GM19193 (cell line): Measurements from ENCODE around the gene EZH1.
A peak's percentile ranks its signal among the peaks of the same experiment; 100 is the strongest.

ENCODE experiments used
- POLR2A ChIP-seq: IDR thresholded peaks from 4 replicates; pipeline ENCODE4 v1.6.1; 2011; ENCODE audit not compliant: insufficient read depth, insufficient read length; ENCODE audit errors: extremely low read depth

EZH1 gene

DNA sequence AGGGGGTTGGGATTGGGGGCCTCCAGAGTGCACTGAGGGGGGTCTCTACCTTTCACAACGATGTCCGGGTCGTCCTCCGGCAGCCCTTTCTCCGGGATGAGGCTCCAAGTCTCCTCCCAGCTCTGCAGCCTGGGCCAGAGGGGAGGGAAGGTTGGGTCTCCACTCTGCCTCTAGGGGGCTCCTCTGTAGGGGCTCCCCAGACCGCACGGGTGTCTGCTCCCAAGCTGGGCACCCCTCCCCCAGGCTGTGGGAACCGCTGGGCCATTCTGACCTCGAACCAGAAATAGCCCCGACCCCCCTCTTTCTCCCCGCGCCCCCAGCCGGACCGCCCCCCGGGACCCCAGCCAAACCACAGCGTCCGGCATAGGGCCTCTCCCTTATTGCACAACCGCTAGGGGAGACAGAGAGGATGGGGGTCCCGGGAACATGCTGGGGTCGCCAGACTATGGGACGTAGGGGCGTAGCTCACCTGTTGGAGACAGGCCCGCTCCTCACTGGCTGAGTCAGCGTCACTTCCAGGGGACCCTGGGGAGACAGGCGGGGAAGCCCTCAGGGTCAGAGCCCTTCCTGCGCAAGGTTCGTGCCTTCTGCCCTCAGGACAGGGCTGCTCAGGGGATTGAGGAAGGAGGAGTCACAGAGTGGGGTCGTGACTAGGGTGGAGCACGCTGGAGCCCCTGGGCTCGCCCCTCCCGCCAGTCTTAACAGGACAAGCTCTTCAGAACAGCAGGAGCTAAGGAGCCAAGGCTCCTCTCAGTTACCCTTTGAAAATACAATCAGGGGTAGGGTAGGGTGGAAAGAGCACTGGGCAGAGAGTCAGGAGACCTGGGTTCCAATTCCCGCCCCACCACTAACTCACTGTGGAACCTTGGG lies 70.7 kb downstream of the EZH1 start:
- no peak for TF ChIP-seq POLR2A

- TF ChIP-seq POLR2A: no peak
Observed at GRCh38 chr17:42673266-42673884, 71.5 kb downstream of the EZH1 start.

DNA sequence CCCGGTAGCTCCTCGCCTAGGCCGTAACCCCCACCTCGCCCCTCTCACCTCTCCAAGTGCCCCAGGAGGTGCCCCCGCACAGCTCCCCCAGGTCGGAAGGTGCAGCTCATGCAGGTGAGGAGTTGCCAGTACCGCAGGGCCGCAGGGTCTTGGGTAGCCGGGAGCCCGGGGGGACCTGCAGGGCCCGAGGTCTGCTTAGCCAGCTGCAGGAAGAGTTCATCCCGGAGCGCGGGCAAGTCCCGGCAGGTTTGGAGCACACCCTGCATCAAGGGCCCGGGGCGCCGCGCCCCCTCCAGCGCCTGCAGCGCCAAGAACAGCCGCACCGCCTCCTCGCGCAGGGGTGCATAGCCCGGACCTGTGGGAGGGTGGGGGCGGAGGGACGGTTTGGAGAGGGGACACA lies 72.8 kb downstream of the EZH1 start:
- no peak for TF ChIP-seq POLR2A

DNA sequence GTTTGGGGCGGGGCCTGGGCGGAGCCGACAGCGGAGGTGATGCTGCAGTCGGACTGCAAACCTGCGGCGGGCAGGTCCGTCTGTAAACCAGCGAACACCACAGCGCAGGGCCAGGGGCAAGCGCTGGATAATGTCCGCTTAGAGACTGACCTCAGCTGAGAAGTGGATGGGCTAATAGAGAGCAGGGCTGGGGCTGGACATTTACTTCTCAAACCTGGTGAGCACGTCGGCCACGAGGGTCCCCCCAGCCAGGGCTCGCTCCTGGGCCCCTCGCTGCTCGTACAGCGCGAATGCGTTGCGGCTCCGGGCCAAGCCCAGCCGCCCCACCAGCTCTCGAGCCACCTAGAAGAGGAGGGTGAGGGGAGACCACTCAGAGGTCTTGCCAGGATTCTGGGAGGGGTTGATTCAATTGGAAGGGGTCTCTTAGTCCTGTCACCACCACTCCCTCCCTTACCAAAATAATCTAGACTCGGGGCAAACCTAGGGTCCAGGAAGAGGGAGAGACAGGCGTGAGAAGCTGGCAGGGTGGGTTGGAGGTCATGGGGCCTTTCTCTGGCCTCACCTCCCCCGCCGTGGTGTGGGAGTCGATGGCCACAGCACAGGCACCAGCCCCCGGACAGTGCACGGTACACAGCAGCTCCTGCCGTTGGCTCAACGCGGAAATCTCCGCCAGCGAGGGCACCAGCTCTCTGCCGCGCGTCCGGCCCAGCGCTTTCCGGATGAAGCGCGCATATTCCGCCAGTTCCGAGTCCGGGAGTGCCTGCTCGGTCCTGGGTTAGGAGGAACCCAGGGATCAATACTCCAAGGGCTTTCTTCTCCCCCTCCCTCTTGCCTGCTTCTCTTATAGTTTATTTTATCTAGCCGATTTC lies 73.8 kb downstream of the EZH1 start:
- no peak for TF ChIP-seq POLR2A

GRCh38 chr17:42669977-42670788 lies 74.7 kb downstream of the EZH1 start:
- TF ChIP-seq POLR2A: peak; percentile 15

DNA sequence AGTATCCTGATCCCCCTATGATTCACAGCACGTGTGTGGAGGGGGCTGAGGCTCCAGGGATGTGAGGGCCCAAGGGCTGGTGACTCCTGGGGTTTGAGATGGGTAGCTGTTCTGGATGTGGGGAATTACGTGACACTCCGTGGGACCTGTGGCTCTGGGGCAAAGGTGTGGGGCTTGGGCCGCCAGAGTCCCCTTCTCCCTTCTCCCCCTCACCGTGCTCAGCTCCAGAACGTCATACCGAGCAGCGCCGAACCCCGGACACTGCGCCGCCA lies 75.2 kb downstream of the EZH1 start:
- TF ChIP-seq POLR2A: no peak

GRCh38 chr17:42667088-42667951 lies 77.5 kb downstream of the EZH1 start:
- TF ChIP-seq POLR2A: no peak

DNA sequence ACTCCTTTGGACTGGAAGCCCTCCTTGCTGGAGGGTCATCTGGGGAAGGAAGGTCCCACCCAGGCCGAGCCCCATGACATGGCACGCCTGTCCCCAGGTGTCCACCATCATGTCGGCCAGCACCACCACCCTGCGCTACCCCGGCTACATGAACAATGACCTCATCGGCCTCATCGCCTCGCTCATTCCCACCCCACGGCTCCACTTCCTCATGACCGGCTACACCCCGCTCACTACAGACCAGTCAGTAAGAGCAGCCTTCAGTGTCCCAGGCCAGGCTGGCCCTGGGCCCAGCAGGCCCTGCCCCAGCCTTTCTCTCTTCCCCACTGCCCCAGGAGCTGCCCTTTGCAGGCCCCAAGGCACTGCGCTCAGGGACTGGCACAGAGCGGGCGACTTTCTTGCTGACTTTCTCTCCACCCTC lies 79.2 kb downstream of the EZH1 start:
- no peak for TF ChIP-seq POLR2A

- no peak for TF ChIP-seq POLR2A
Observed at GRCh38 chr17:42660692-42661345, 84.0 kb downstream of the EZH1 start.

GRCh38 chr17:42659079-42659931 lies 85.5 kb downstream of the EZH1 start, which contains the start of gene TUBG2:
TSS of gene TUBG2 (plus strand) at chr17:42659284. CDS start at chr17:42659504, 220 bp downstream.
- TF ChIP-seq POLR2A: peak; percentile 71

DNA sequence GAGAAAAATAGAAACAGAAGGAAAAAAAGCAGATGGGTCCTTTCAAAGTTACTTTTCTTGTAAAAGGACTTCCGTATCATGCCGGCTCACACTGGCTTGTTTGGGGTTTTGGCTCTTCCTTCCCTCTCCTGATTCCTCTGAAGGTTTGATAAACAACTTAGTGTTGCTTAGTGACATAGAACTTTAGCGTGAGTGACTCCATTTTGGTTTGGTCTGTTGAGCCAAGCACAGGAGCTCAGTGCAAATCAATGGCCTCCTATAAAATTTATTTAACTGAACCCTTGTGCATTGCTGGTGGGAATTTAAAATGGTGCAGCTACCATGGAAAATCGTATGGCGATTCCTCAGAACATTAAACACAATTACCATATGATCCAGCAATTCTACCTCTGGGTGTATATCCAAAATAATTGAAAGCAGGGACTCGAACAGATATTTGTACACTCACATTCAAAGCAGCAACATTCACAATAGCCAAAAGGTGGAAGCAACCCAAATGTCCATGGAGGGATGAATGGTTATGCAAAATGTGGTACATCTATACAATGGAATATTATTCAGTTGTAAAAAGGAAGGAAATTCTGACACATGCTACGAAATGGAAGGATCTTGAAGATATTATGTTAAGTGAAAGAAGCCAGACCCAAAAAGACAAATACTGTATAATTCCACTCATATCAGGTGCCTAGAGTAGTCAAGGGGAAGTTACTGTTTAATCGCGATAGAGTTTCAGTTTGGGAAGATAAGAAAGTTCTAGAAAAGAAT lies 86.8 kb downstream of the EZH1 start:
- no peak for TF ChIP-seq POLR2A

- TF ChIP-seq POLR2A: no peak
Observed at GRCh38 chr17:42655528-42655927, 89.3 kb downstream of the EZH1 start.
